A673 (cell line): ENCODE results near the gene IL18R1. TPM values are rescaled to one million over a fixed set of nuclear protein-coding genes. Genes with fewer than 3 reads are reported as not detected.

Experiments used
- BruUV-seq: library from RNA; stranded (reverse); fragments of 400-500 nt; replicated peaks from 2 replicates; lab custom pipeline; 2021; lab: Mats Ljungman, UMichigan
- CTCF ChIA-PET: fragments of 300-600 bp; sonication (Branson Sonifier 250); formaldehyde crosslinking; loops from one replicate; lab custom pipeline; 2022; ENCODE audit warnings: antibody characterized with exemption; lab: Charles Lee
- POLR2A ChIA-PET: fragments of 300-600 bp; sonication (Branson Sonifier 250); formaldehyde crosslinking; loops from one replicate; lab custom pipeline; 2022; ENCODE audit warnings: antibody characterized with exemption; ENCODE audit not compliant: low non-redundant PET; lab: Charles Lee
- DNase-seq: peaks from one replicate; pipeline ENCODE4 v3.0.0-alpha.2; 2015; ENCODE audit warnings: low spot score
- H3K27ac ChIP-seq: fragments of 200-600 bp; sonication (generic); 2 replicates; pipeline ENCODE4 v1.5.1; 2016; ENCODE audit warnings: mixed run types, low read depth, mild to moderate bottlenecking, mixed read lengths, antibody characterized with exemption, low read length; ENCODE audit not compliant: poor library complexity, severe bottlenecking
- H3K27me3 ChIP-seq: fragments of 200-600 bp; sonication (generic); replicated peaks from 2 replicates; pipeline ENCODE4 v1.6.1; 2017; ENCODE audit warnings: mixed run types, low read depth, mild to moderate bottlenecking, mixed read lengths, antibody characterized with exemption, low read length; ENCODE audit not compliant: insufficient read depth, poor library complexity
- H3K36me3 ChIP-seq: fragments of 200-600 bp; sonication (generic); 2 replicates; pipeline ENCODE4 v1.6.1; 2016; ENCODE audit warnings: mixed run types, mild to moderate bottlenecking, mixed read lengths, antibody characterized with exemption, low read length; ENCODE audit not compliant: insufficient read depth, poor library complexity, severe bottlenecking
- H3K4me1 ChIP-seq: fragments of 200-600 bp; sonication (generic); 2 replicates; pipeline ENCODE4 v1.6.1; 2017; ENCODE audit warnings: mixed run types, mild to moderate bottlenecking, mixed read lengths, antibody characterized with exemption, low read length; ENCODE audit not compliant: insufficient read depth, poor library complexity, severe bottlenecking
- H3K4me3 ChIP-seq: fragments of 200-600 bp; sonication (generic); 2 replicates; pipeline ENCODE4 v1.5.1; 2016; ENCODE audit warnings: low read depth, mixed run types, mild to moderate bottlenecking, mixed read lengths, low read length; ENCODE audit not compliant: poor library complexity, severe bottlenecking
- H3K9me3 ChIP-seq: fragments of 200-600 bp; sonication (generic); 2 replicates; pipeline ENCODE4 v1.6.1; 2016; ENCODE audit warnings: mixed run types, low read depth, mild to moderate bottlenecking, mixed read lengths, antibody characterized with exemption, low read length; ENCODE audit not compliant: poor library complexity, severe bottlenecking
- CTCF ChIP-seq: fragments of 300-800, 200-600 bp; sonication (generic); conservative IDR thresholded peaks from 2 replicates; pipeline ENCODE4 v1.5.1; 2017; ENCODE audit warnings: low read depth, mild to moderate bottlenecking, antibody characterized with exemption, low read length, moderate library complexity, mixed read lengths
- EZH2 ChIP-seq: fragments of 200-600 bp; sonication (generic); IDR thresholded peaks from 2 replicates; pipeline ENCODE4 v1.6.1; 2017; ENCODE audit warnings: borderline replicate concordance, low read depth, mild to moderate bottlenecking, mixed read lengths, antibody characterized with exemption, low read length; ENCODE audit not compliant: poor library complexity, severe bottlenecking
- intact Hi-C: fragments of 100-400 bp; cut with micrococcal nuclease; formaldehyde crosslinking; loops from one replicate; pipeline ENCODE4 v1.10.0; 2022; ENCODE audit not compliant: unreplicated experiment
- total RNA-seq: library from RNA; stranded (reverse); gene quantifications from 2 replicates; pipeline ENCODE4 v1.2.3, GENCODE V29; 2021

The IL18R1 gene
- total RNA-seq, 1 experiment from 2014 or later, result not detected

- Histone ChIP-seq H3K4me1 (no peaks in the 10 kb centered on the region), H3K27me3 (no peaks in the 10 kb centered on the region), H3K4me3 (no peak overlapping the region), H3K27ac (no peak overlapping the region), H3K9me3 (no peaks in the 10 kb centered on the region), H3K36me3 (no peaks in the 10 kb centered on the region)
- no TSS peak for BruUV-seq
- intact Hi-C loops, result no loop called here
- CTCF ChIA-PET, result no interaction called here
- no peak for TF ChIP-seq EZH2
- no peak for TF ChIP-seq CTCF
- no peak for DNase-seq
- POLR2A ChIA-PET, result no interaction called here
Measured at GRCh38 chr2:102401865-102402264, 46.3 kb downstream of the IL18R1 start.

- intact Hi-C loops, result no loop called here
- CTCF ChIA-PET, result no interaction called here
- DNase-seq, result no peak
Measured at GRCh38 chr2:102410952-102411351, 55.4 kb downstream of the IL18R1 start.

DNA sequence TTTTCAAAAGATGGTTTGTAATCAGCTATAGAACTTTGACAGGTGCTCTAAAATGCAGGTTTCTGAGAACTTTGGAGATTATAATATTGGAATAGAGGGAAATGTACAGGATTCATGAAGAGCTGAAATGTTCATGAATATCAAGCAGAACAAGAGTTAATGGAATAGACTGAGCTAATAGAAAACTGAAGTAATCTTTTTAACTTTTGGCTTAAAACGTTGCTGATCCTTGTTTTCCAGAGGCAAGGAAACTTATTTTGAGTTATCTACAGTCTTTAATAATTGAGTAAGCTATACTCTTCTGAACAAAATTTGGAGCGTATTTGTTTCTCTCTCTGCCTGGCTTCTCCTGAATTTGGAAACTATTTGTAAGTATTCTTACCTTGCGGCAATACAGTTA, 56.6 kb downstream of the IL18R1 start:
- BruUV-seq, result no TSS peak
- CTCF ChIA-PET, result no interaction called here
- no peaks in the 10 kb centered on the region for H3K9me3 ChIP-seq
- no peak for TF ChIP-seq EZH2
- no peak for TF ChIP-seq CTCF
- H3K4me3 ChIP-seq, result no peak overlapping the region
- H3K27ac ChIP-seq, result no peak overlapping the region
- no peaks in the 10 kb centered on the region for H3K36me3 ChIP-seq
- H3K4me1 ChIP-seq, result no peaks in the 10 kb centered on the region
- intact Hi-C loops, result no loop called here
- DNase-seq, result no peak
- POLR2A ChIA-PET, result no interaction called here
- H3K27me3 ChIP-seq, result peaks cover 16% of the 10 kb centered on the region

More at GRCh38 chr2:102410952-102411351, 55.4 kb downstream of the IL18R1 start:
- no peaks in the 10 kb centered on the region for H3K9me3 ChIP-seq
- POLR2A ChIA-PET, result no interaction called here
- no peak overlapping the region for H3K27ac ChIP-seq
- no peaks in the 10 kb centered on the region for H3K36me3 ChIP-seq
- H3K4me3 ChIP-seq, result no peak overlapping the region
- peaks cover 16% of the 10 kb centered on the region for H3K27me3 ChIP-seq
- no peaks in the 10 kb centered on the region for H3K4me1 ChIP-seq
- no peak for TF ChIP-seq CTCF
- no peak for TF ChIP-seq EZH2
- no TSS peak for BruUV-seq
